Measurements from ENCODE around the gene DOCK4. TPM values are rescaled to one million over a fixed set of nuclear protein-coding genes. Genes with fewer than 3 reads are reported as not detected.

DOCK4 gene
- polyA plus RNA-seq, 12 donors: 9.2 to 21.2 (median 10.6) TPM; not detected in 1

- no peak for DNase-seq
Observed at GRCh38 chr7:112193915-112194502, 12.2 kb downstream of the DOCK4 start.

- no peak for DNase-seq
Observed at GRCh38 chr7:112192236-112193154, 13.7 kb downstream of the DOCK4 start.

DNA sequence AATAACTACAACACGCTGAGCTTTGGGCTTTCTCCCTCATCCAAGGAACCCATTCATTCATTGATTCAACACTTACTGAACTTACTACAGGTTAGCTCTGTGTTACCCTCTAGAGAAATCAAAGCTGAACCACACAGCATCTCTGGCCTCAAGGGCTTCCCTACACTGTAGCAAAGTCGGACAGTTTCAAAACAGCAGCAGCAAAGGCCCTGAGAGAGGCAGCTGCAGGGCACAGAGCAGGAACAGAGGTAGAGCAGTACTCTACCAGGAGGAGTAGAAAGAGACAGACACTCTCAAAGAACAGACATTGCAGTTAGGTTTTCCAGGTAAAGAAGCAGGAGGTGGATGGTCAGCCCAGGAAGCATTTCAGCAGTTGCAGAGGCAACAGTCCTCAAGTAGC, 16.1 kb downstream of the DOCK4 start:
- no peak for DNase-seq

- DNase-seq: no peak
Observed at GRCh38 chr7:112189691-112190090, 16.5 kb downstream of the DOCK4 start.

DNA sequence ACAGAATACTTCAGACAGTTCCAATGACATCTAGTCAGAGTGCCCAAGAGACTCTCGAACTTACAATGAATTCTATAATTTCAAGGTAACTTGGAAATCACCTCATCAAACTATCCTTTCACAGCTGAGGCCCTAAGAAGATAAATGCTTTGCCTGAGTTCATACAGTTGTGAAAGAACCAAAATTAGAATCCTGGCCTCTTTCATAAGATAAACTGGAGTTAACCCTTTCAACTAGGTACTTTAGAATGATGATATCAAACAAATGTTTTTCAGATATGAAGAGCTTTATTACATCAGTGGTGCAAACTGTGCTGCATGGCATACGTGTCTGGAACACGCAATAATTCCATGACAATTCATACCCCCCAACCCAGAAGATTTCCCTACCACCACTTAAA, 17.9 kb downstream of the DOCK4 start:
- DNase-seq: no peak

DNA sequence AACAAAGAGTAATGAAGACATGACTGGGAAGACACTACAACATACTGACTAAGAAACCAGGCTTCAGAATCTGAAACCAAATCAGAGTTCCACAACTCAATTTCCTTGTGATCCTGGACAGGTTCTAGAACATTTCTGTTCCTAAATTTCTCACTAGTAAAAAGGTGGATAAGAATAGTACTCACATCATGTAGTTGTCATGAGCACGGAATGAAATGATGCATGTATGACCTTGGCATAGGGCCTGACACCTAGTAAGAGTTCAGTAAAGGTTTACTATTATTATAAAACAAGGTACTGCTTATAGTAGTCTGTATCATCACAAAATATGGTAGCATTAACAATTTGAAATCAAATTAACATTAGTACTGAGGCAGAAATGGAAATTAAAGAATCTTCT, 19.9 kb downstream of the DOCK4 start:
- DNase-seq: no peak

DNA sequence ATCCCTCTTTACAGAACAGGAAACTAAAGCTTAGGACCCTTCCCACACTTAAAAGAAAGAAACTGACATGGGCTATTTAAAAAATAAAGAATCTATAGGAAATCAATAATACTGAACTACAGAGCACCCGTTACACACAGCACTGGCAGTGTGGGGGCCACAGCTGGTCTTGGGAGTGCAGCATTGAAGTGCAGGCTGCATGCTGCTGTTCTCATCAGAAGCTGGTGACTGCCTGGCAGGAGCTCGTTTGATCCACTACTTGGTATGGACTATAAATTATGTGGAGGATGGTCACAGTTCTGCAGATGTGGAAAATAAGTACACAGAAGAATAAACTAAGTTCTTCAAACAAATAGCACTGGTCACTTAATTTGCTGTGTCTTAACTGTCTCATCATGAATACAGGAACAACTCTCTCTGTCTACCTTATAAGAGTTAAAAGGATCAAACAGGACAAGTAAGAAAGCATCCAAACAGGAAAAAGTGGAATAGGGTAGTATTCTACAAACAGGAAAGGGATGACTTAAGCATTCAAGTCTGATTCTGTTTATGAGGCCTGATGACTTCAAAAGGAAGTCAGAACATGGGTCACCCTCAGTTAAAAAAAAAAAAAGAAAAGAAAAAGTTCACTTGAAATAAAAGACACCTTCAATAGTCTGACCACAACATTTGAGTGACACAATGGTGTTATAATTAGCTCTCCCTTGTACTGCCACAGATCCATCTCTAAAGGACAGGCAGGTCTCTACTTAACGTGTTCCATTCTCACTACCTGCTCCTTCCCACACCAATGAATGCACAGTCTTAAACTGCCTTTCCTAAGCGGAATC, 21.0 kb downstream of the DOCK4 start:
- no peak for DNase-seq

DNA sequence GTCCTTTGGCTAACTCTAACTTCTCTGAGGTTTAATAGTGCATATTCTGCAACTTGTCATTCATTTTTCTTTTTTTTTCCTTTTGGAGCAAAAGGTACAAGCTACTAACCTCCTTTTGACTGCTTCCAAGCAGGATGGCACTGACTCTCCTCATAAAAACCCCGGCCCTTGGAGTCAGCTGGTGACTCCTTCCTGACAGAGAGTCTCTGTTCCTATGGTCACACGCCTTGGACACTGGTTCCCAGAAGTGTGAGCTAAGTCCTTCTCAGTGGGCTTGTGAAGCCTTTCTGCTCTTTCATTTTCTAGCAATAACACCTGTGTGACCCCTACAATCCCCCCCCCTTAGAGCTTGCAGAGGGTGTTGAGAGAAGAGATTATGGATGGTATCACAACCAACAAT, 21.7 kb downstream of the DOCK4 start:
- DNase-seq: no peak

GRCh38 chr7:112183266-112183665, 22.9 kb downstream of the DOCK4 start:
- DNase-seq: no peak

- DNase-seq: no peak
Observed at GRCh38 chr7:112182749-112183148, 23.4 kb downstream of the DOCK4 start.

DNA sequence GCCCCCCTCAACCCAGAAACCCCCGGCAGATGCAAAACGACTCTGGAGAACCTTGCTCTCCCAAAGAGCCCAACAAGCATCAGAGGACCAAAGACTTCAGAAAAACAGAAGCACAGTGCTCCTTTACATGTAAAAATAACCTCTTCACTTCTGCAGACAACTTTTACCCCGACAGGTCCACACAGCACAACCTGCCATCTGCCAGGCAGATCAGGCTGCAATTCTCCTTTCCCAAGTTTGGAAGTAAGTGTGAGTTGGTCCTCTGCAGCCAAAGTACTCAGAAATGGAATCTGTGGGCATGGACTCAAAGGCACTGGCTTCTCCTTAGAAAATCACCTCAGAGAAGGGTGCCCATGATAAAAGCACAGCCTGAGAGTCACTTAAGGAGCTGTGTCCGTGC, 26.0 kb downstream of the DOCK4 start:
- DNase-seq: no peak

DNA sequence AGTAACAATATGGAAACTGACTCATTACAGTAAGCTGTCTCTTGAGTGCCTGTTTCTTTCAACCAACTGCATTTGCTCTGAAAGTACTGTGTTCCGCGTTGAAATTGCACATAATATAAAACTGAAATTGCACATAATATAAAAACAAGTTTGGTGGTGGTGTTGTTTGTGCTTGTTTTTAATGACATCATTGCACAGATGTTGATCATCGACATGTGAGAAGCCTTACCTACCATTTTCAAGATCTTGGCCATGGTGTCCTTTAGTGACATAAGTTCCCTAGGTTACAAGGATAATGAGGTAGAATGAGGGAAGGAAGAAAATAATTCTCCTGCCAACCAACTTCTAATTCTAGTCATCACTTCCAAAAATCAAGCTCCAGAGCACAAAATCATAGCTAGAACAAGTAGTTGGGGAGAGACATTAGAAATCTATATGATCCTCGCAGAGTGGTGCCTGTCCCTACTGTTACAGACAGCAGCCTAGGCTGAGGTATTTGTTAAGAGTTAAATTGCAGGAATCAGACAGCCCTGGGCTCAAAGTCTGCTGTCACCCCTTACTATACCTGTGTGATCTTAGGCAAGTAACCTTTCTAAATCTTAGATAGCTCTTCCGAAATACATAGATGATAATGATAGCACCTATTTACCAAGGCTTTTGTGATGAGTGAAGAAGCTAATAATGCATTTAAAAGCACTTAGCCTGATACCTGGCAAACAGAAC, 29.3 kb downstream of the DOCK4 start:
- DNase-seq: no peak

DNA sequence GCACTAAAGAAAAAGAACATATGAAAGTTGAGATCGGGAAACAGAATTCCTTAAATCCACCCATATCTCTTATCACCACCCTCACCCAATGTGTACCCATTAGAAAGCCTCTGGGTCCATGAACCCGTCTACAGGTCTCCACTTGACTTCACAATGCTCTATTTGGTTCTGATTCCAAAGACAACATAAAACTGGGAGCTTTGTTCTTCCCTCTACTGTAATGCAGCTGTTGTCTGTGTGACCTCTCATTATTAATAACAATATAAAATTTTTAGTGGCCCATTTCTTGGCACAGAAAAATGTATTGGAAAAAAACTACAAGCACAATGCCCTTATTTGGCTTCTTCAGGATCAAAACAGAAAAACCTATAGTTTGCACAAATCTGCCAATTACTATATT, 30.0 kb downstream of the DOCK4 start:
- no peak for DNase-seq

DNA sequence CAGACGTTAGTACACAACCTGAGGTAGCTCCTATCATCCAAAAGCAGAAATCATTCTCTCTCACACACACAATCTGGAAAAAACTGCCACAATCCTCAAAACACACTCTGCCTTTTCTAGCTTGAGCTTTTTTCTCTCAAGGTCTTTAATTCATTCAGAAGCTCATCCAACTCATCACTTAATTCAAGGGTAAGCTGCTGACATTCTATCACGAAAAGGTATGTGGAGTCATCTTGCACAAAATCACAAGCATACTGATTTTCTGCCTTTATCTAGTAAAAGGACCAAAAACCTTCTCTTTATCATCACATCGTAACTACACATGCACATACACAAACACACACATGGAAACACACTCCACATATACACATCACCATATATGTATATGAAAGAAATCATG, 32.0 kb downstream of the DOCK4 start:
- no peak for DNase-seq

- no peak for DNase-seq
Observed at GRCh38 chr7:112173568-112173905, 32.7 kb downstream of the DOCK4 start.

- peak; percentile 21 for DNase-seq
Observed at GRCh38 chr7:112172870-112173567, 33.2 kb downstream of the DOCK4 start.

GRCh38 chr7:112171673-112172072, 34.5 kb downstream of the DOCK4 start:
- no peak for DNase-seq

DNA sequence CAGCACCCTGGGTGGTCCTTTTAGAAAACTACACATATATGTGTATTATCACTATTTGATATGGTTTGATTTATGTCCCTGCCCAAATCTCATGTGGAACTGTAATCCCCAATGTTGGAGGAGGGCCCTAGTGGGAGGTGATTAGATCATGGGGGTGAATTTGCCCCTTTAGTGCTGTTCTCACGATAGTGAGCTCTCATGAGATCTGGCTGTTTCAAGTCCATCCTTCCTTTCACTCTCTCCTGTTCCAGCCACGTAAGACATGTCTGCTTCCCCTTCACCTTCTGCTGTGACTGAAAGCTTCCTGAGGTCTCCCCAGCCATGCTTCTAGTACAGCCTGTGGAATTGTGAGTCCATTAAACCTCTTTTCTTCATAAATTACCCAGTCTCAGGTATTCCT, 37.3 kb downstream of the DOCK4 start:
- no peak for DNase-seq

GRCh38 chr7:112167147-112167546, 39.1 kb downstream of the DOCK4 start:
- DNase-seq: no peak

DNA sequence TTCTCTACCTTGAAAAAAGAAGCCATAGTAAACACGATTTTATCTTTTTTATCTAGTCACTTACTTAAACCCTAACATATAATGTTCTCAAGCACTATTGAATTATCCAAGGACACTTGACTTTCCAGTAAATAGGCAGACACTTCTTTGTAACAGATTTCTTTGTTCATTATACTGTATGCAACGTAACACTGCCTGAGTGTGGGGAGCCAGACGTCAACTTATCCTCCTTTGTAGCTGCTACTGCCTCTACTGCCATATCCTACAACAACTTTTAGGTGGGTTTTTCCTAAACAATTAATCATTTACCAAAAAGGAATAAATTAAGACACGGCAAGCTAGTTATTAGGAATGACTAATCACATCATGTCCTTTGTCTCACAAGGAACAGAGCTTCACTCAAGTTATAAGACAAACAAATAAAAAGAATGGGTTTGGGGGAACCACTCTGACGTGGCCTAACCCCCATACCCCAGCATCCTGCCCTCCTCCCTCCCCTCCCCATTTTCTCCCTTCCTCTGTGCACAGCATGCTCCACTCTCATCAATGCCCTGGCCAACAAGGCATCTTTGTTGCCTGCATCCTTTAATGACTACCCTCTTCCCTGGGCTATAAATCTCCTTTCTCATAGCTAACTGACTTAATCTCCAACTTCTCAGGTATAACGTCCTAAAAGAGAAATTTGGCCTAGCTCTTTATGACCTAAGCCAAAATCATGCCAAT, 43.3 kb downstream of the DOCK4 start:
- no peak for DNase-seq
